Large intestine (tissue), 3 donors: ENCODE results near the gene SUFU. TPM values are rescaled to one million over a fixed set of nuclear protein-coding genes. Genes with fewer than 3 reads are reported as not detected.
A peak's percentile ranks its signal among the peaks of the same experiment; 100 is the strongest.

Experiments used
- DNase-seq, 2 donors: peaks; one replicate each; pipeline versions ENCODE4 v3.0.0 to v3.0.0-alpha.2; 2013
- H3K27ac ChIP-seq: one replicate; pipeline ENCODE4 v1.5.1; 2013; ENCODE audit warnings: low read length
- H3K27me3 ChIP-seq: 2 replicates; pipeline ENCODE4 v1.6.1; 2013; ENCODE audit warnings: low read length; ENCODE audit not compliant: control insufficient read depth, insufficient read depth
- H3K36me3 ChIP-seq: 2 replicates; pipeline ENCODE4 v1.6.1; 2013; ENCODE audit warnings: low read length; ENCODE audit not compliant: control insufficient read depth, insufficient read depth
- H3K4me1 ChIP-seq: one replicate; pipeline ENCODE4 v1.6.1; 2013; ENCODE audit warnings: low read length; ENCODE audit not compliant: control insufficient read depth, insufficient read depth
- H3K4me3 ChIP-seq: one replicate; pipeline ENCODE4 v1.5.1; 2013; ENCODE audit warnings: low read length
- H3K9me3 ChIP-seq: one replicate; pipeline ENCODE4 v1.6.1; 2013; ENCODE audit warnings: mild to moderate bottlenecking, low read depth, low read length, moderate library complexity; ENCODE audit not compliant: control insufficient read depth
- WGBS: methylation state at CpG from one replicate; pipeline ENCODE4 v1.1.5; 2013; ENCODE audit warnings: low lambda C conversion rate; ENCODE audit not compliant: insufficient coverage; 5-methylcytosine and 5-hydroxymethylcytosine counted together
- polyA plus RNA-seq: library from polyadenylated mRNA; unstranded; fragments of 120-200 nt; gene quantifications from one replicate; pipeline ENCODE4 v1.2.1, GENCODE V29; 2013

SUFU gene
- polyA plus RNA-seq, 1 donor = 12.9 TPM

DNA sequence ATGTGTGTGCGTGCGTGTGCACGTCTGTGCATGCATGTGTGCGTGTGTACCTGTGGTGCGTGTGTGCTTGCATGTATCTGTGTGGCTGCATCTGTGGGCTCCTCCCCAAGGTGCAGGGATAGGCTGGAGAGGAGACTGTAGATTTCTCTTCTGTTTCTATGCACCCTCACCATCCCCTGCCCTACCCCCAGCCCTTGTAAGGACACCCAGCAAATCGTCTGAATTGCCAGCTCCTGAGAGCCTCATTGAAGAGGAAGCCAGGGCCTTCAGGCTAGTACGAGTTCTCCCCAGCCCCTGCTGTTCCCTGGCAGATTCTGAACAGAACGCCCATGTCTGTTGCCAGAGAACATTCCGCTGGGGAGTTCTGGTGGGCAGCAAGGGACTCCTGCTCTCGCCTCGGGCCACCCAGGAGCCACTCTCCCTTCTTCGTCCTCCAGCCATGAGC, 123.5 kb downstream of the SUFU start:
- H3K27me3 ChIP-seq = no peaks in the 10 kb centered on the region
- peaks cover 26% of the 10 kb centered on the region for H3K4me1 ChIP-seq
- no peak overlapping the region for H3K4me3 ChIP-seq
- no peaks in the 10 kb centered on the region for H3K9me3 ChIP-seq
- H3K27ac ChIP-seq = peak overlapping the region; percentile 41
- DNase-seq = no peak
- peaks cover 45% of the 10 kb centered on the region for H3K36me3 ChIP-seq
- no CpG with 5 or more reads among the region's 12 CpGs for WGBS

- Histone ChIP-seq H3K36me3 (peaks cover 46% of the 10 kb centered on the region), H3K27ac (peak overlapping the region; percentile 41), H3K4me1 (peaks cover 31% of the 10 kb centered on the region), H3K9me3 (no peaks in the 10 kb centered on the region), H3K27me3 (no peaks in the 10 kb centered on the region), H3K4me3 (no peak overlapping the region)
- WGBS = no CpG with 5 or more reads among the region's 9 CpGs
- DNase-seq = peak in 1 of 2 donors; percentile 55
Measured at GRCh38 chr10:102627736-102628293, 124.0 kb downstream of the SUFU start.

DNA sequence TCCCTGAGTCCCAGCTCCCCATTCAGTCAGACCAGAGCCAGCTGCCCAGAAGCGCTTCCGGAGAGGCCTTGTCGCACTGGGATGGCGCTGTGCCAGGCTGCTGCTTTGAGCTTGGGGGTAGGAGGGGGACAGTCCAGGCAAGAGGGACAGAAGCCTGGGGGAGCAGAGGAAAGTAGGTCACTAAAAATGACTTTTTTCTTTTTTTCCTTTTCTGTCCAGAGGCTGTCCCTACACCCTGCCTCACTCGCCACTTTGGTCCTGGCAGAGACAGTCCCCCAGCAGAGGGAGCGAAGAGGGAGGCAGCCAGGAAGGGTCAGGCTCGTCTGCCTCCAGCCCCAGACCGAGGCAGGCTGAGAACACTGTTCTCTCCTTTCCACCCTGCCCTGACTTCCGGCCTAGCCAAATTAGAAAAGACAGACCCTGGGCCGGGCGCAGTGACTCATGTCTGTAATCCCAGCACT, 124.7 kb downstream of the SUFU start:
- Histone ChIP-seq H3K4me3 (no peak overlapping the region), H3K27me3 (no peaks in the 10 kb centered on the region), H3K9me3 (no peaks in the 10 kb centered on the region), H3K36me3 (peaks cover 45% of the 10 kb centered on the region), H3K4me1 (peaks cover 36% of the 10 kb centered on the region), H3K27ac (peak overlapping the region; percentile 41)
- peak in 1 of 2 donors; percentile 21 for DNase-seq
- no CpG with 5 or more reads among the region's 11 CpGs for WGBS

- Histone ChIP-seq H3K4me3 (no peak overlapping the region), H3K4me1 (peaks cover 43% of the 10 kb centered on the region), H3K27me3 (no peaks in the 10 kb centered on the region), H3K27ac (peak overlapping the region; percentile 37), H3K9me3 (no peaks in the 10 kb centered on the region), H3K36me3 (peaks cover 45% of the 10 kb centered on the region)
- DNase-seq = no peak
- no CpG with 5 or more reads among the region's 22 CpGs for WGBS
Measured at GRCh38 chr10:102629661-102630614, 126.2 kb downstream of the SUFU start.

DNA sequence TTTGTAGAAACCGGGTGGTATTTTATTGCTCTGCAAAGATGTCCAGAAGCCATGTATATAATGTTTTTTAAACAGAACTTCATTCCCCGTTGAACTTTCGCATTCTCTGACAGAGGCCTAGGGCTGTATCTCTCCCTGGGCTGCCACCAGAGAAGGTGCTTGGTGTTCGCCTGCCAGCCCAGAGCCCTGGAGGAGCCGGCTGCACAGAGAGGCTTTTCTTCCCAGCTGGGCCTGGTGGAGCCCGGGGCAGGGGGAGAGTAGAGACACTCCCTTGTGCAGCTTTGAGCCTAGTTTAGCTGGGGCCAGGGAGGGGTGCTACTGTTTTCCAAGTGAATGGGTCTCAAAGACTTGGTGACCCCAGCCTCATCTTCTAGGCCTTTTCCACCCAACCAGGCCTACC, 126.9 kb downstream of the SUFU start:
- Histone ChIP-seq H3K27me3 (no peaks in the 10 kb centered on the region), H3K4me1 (peaks cover 43% of the 10 kb centered on the region), H3K4me3 (no peak overlapping the region), H3K27ac (no peak overlapping the region), H3K9me3 (no peaks in the 10 kb centered on the region), H3K36me3 (peaks cover 45% of the 10 kb centered on the region)
- 50% methylated on average over 1 of the region's 6 CpGs for WGBS
- DNase-seq = no peak

GRCh38 chr10:102631525-102632393, 128.0 kb downstream of the SUFU start:
- H3K27me3 ChIP-seq = no peaks in the 10 kb centered on the region
- H3K4me1 ChIP-seq = peaks cover 43% of the 10 kb centered on the region
- H3K27ac ChIP-seq = peak overlapping the region; percentile 40
- DNase-seq = no peak
- WGBS = no CpG with 5 or more reads among the region's 10 CpGs
- H3K4me3 ChIP-seq = no peak overlapping the region
- no peaks in the 10 kb centered on the region for H3K9me3 ChIP-seq
- peaks cover 40% of the 10 kb centered on the region for H3K36me3 ChIP-seq

DNA sequence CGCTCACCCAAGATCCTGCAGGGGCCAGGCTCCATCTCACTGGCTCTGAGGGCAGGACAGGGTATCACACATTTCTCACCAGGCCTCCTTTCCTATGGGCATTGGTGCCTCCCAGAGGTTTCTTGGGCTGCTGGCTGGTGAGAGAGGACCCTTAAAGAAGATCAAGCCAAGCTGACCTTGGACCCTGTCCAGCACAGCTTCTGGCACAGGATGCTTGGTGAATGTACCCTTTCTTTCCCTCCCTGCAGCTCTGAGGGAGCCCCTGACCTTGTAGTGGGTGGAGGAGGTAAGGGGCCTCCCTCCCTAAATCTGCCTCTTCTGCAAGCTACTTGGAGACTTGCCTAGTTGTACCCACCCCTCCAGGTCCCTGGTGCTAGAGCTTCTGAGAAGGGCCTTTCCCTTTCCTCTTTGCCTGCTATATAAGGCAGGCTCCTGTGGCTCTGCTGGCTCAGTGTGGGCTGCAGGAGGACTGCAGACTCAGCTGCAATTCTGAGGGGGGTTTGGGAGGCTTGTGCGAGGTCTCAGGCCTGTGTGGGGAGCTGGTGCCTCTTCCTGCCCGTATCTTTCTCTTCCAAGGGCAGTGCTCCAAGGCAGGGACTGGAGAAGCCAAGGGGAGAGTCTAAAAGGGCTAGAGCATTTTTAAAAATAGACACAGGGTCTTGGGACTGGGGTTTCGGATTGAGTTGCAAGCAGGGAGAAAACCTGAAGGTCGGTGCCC, 128.8 kb downstream of the SUFU start:
- DNase-seq = no peak

DNA sequence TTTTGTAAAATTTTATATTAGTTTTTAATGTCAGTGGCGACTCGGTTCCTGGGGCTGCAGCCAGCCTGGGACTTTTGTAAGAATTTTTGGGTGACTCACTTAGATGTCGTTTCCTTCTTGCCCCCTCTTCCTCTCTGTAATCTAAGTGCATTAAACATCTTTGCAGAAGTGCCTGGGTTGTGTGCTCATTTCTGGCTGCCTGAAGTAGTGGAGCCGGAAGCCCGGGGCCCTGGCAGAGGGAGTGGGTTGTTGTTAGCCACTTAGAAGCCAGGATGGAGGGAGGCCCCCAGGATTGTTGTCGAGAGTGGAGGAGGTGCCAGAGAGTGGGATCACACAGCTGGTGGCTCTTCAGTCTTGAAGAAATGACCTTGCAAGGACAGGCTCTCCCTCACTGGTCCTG, 129.5 kb downstream of the SUFU start:
- H3K4me3 ChIP-seq = no peak overlapping the region
- no peaks in the 10 kb centered on the region for H3K9me3 ChIP-seq
- no peak for DNase-seq
- H3K27ac ChIP-seq = peak overlapping the region; percentile 60
- H3K4me1 ChIP-seq = peaks cover 30% of the 10 kb centered on the region
- 100% methylated on average over 3 of the region's 6 CpGs for WGBS
- no peaks in the 10 kb centered on the region for H3K27me3 ChIP-seq
- peaks cover 37% of the 10 kb centered on the region for H3K36me3 ChIP-seq

More for the DNA sequence above, 128.8 kb downstream of the SUFU start:
- Histone ChIP-seq H3K9me3 (no peaks in the 10 kb centered on the region), H3K36me3 (peaks cover 37% of the 10 kb centered on the region), H3K27ac (peak overlapping the region; percentile 60), H3K4me1 (peaks cover 38% of the 10 kb centered on the region), H3K4me3 (no peak overlapping the region), H3K27me3 (no peaks in the 10 kb centered on the region)
- WGBS = no CpG with 5 or more reads among the region's 5 CpGs

DNA sequence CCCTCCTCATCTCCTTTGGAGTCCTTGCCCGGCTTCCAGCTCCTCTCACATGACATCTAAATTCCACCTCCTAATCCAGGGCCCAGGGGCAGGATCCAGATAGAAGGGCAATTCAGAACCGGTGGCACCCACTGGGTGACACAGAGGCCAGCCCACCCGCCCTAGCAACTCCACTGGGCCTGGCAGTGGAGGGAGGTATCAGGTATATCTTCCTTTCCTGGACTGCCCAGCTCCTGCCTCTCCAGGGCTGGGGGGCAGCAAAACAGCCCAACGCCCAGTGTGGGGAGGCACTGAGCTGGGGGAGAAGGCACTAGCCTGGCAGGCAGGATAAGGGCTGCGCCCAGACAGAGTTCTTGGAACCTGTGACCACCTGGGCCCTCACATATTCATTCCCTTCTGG, 130.1 kb downstream of the SUFU start:
- no CpG with 5 or more reads among the region's 5 CpGs for WGBS
- H3K36me3 ChIP-seq = peaks cover 33% of the 10 kb centered on the region
- no peaks in the 10 kb centered on the region for H3K9me3 ChIP-seq
- no peaks in the 10 kb centered on the region for H3K27me3 ChIP-seq
- H3K27ac ChIP-seq = peak overlapping the region; percentile 35
- no peak overlapping the region for H3K4me3 ChIP-seq
- no peak for DNase-seq
- H3K4me1 ChIP-seq = peaks cover 29% of the 10 kb centered on the region
